ENCODE data around the gene FBXL14. TPM values are rescaled to one million over a fixed set of nuclear protein-coding genes. Genes with fewer than 3 reads are reported as not detected.
"Not testable (repeated sequence)": the region's sequence is repeated elsewhere in the genome, so short reads cannot be mapped to it uniquely, and the experiment has no call there.

FBXL14 gene
- total RNA-seq, 4 donors from 2014 or later, result 10.9 to 16.4 (median 13.1) TPM

DNA sequence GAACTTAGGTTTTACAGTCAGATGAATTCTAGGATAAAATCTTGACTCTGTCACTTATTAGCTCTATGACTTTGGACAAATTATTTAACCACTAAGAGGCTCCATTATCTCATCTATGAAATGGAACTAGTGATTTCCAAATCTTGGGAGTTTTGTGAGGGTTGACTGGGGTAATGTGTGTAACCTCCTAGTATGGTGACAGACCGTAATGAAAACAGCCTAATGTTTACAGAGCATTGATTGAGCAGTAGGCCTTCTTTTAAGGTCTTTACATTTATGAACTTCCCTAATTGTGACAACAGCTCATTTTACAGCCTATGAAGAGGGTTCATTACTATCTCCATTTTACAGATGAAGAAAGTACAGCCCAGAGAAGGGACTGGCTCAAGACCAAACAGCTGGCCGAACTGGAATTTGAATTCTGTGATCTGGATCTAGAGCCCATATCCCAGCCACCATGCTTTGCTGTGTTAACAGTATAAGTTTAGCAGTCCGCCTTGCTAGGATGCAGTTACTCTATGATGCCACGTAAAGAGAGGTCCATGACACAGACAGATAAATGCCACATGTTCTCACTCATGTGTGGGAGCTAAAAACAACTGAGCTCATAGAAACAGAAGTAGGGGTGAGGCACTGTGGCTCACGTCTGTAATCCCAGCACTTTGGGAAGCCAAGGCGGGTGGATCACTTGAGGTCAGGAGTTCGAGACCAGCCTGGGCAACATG lies 9.1 kb upstream of the FBXL14 start:
- WGBS, 2 donors (ENCODE audit: low coverage in 1 of 2), result 68 to 76% methylated on average over 5 to 7 of the region's 7 CpGs
- TF ChIP-seq, protein P1, sequence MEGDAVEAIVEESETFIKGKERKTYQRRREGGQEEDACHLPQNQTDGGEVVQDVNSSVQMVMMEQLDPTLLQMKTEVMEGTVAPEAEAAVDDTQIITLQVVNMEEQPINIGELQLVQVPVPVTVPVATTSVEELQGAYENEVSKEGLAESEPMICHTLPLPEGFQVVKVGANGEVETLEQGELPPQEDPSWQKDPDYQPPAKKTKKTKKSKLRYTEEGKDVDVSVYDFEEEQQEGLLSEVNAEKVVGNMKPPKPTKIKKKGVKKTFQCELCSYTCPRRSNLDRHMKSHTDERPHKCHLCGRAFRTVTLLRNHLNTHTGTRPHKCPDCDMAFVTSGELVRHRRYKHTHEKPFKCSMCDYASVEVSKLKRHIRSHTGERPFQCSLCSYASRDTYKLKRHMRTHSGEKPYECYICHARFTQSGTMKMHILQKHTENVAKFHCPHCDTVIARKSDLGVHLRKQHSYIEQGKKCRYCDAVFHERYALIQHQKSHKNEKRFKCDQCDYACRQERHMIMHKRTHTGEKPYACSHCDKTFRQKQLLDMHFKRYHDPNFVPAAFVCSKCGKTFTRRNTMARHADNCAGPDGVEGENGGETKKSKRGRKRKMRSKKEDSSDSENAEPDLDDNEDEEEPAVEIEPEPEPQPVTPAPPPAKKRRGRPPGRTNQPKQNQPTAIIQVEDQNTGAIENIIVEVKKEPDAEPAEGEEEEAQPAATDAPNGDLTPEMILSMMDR (IDR thresholded peaks at IDR 0.05), result no peak
- TF ChIP-seq POLR2AphosphoS5 (IDR thresholded peaks at IDR 0.05) (no peak), EP300 (IDR thresholded peaks at IDR 0.05) (no peak), POLR2A (IDR thresholded peaks at IDR 0.05) (no peak)

DNA sequence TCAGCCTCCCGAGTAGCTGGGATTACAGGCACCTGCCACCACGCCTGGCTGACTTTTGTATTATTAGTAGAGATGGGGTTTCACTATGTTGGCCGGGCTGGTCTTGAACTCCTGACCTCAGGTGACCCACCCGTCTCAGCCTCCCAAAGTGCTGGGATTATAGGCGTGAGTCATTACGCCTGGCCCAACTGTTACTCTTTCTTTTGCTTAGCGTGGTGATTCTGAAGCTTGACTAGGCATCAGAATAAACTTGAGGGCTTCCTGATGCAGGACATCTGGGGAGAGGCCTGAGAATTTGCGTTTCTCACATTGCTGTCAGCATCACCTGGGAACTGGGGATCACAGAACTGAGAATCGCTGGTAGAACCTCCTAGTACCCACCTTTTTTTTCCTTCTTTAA lies 8.3 kb upstream of the FBXL14 start:
- 95 to 100% methylated on average over 5 to 7 of the region's 9 CpGs for WGBS, 2 donors (ENCODE audit: low coverage in 1 of 2)
- not testable (repeated sequence) for H3K36me3 ChIP-seq, H3K9me3 ChIP-seq, H3K4me3 ChIP-seq, ATAC-seq, H3K27me3 ChIP-seq, H3K27ac ChIP-seq
- peaks cover 0 to 32% (median 10%) of the 10 kb centered on the region in 3 donors for H3K4me1 ChIP-seq

More for the DNA sequence above, 9.1 kb upstream of the FBXL14 start:
- H3K27ac ChIP-seq, result peak overlapping the region in 2 of 4 donors; percentile 11 to 44
- H3K9me3 ChIP-seq, result no peaks in the 10 kb centered on the region
- H3K4me1 ChIP-seq, result peaks cover 0 to 40% (median 10%) of the 10 kb centered on the region in 3 donors
- no peak overlapping the region for H3K4me3 ChIP-seq
- H3K27me3 ChIP-seq, result no peaks in the 10 kb centered on the region
- ATAC-seq, result no peak
- H3K36me3 ChIP-seq, result no peaks in the 10 kb centered on the region

DNA sequence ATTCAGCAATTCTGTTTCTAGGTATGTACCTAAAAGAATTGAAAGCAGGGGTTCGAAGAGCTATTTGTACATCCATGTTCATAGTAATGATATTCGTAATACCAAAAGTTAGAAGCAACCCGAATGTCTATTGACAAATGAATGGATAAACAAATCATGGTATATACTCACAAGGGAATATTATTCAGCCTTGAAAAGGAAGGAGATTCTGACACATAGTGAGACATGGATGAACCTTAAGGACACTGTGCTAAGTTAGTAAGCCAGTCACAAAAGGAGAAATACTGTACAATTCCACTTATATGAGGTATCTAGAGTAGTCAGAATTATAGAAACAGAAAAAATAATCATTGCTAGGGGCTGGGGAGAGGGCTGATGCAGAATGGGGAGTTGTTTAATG lies 4.4 kb upstream of the FBXL14 start:
- TF ChIP-seq EP300 (IDR thresholded peaks at IDR 0.05) (no peak), POLR2AphosphoS5 (IDR thresholded peaks at IDR 0.05) (no peak), POLR2A (IDR thresholded peaks at IDR 0.05) (no peak)
- TF ChIP-seq, protein P1 (IDR thresholded peaks at IDR 0.05), result no peak
- Histone ChIP-seq H3K4me3 (no peak overlapping the region), H3K9me3 (no peaks in the 10 kb centered on the region), H3K27me3 (no peaks in the 10 kb centered on the region), H3K4me1 (peaks cover 0 to 19% (median 0%) of the 10 kb centered on the region in 3 donors), H3K36me3 (no peaks in the 10 kb centered on the region), H3K27ac (no peak overlapping the region)
- 88 to 97% methylated on average over 3 of the region's 3 CpGs for WGBS, 2 donors (ENCODE audit: low coverage in 1 of 2)
- no peak for ATAC-seq

DNA sequence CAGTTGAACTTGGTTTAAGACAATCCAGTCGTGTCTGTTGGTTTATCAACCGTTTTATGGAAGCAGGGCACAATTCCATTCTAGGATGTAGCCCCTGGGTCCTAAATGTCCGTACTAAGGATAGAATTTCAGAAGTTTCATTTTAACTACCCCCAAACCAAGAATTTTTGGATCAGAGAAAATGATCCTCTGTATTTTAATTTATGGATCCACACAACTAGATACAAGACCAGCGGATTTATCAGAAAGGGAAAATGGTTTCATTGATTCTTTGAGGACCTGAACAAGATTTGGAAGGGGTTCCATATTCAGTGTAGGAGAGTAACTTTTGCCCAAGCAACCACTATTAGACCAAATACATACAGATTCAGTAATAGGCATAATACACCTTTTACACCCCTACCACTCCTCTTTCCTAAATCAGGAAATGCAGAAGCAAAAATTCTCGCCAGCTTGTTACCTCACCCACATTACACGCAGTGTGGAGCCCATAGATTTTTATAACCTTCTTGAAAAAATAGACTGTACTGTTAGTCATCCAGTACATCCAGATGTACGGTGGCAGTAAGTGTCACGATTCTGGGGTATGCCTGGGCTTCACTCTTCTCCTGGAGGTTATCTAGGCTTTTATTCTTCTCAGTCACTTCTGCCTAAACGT lies 1.4 kb upstream of the FBXL14 start:
- WGBS, 2 donors (ENCODE audit: low coverage in 1 of 2), result 63 to 64% methylated on average over 8 to 9 of the region's 9 CpGs
- no peak for ATAC-seq
- Histone ChIP-seq H3K36me3 (no peaks in the 10 kb centered on the region), H3K27me3 (no peaks in the 10 kb centered on the region), H3K4me1 (peaks cover 3 to 44% (median 15%) of the 10 kb centered on the region in 3 donors), H3K4me3 (peak overlapping the region in 1 of 2 donors; percentile 89), H3K9me3 (no peaks in the 10 kb centered on the region), H3K27ac (peak overlapping the region; percentile 76 to 98 (median 96))
- no peak for TF ChIP-seq POLR2AphosphoS5 (IDR thresholded peaks at IDR 0.05)
- no peak for TF ChIP-seq EP300 (IDR thresholded peaks at IDR 0.05)
- no peak for TF ChIP-seq POLR2A (IDR thresholded peaks at IDR 0.05)
- TF ChIP-seq, protein P1 (IDR thresholded peaks at IDR 0.05), result no peak

DNA sequence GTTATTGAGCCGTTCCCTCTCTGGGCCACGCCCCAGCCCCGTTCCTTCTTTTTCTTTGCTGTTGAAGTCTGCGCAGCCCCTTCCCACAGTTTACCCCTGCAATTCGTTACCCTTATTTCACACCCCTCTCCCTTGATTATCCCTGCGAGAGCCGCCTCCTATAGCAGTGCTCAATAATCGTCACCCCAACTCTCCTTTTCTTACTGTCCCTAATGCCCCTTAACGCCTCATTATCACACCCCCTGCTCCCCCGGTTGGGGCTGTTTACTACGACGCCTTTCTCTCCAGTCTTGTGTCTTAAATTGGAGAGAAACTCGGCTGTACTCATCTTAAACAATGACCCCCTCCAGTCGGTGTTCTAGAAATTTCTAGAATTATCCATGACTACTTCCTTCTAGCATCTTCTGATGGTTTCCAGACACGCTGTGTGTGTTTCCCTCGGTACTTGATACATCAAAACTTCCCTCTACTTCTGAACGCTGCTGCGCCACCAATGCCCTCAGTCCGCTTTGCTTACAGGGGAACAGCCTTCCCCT lies 713 bp upstream of the FBXL14 start:
- Histone ChIP-seq H3K9me3 (no peaks in the 10 kb centered on the region), H3K4me1 (peaks cover 3 to 51% (median 21%) of the 10 kb centered on the region in 3 donors), H3K27ac (peak overlapping the region; percentile 76 to 98 (median 96)), H3K36me3 (no peaks in the 10 kb centered on the region), H3K4me3 (peak overlapping the region; percentile 89 to 98), H3K27me3 (no peaks in the 10 kb centered on the region)
- no peak for ATAC-seq
- TF ChIP-seq, protein P1 (IDR thresholded peaks at IDR 0.05), result no peak
- TF ChIP-seq EP300 (IDR thresholded peaks at IDR 0.05), result no peak
- no peak for TF ChIP-seq POLR2AphosphoS5 (IDR thresholded peaks at IDR 0.05)
- no peak for TF ChIP-seq POLR2A (IDR thresholded peaks at IDR 0.05)
- WGBS, 2 donors (ENCODE audit: low coverage in 1 of 2), result 5% methylated on average over 11 to 18 of the region's 19 CpGs

Measured in gastroesophageal sphincter (tissue), 4 donors.